Spleen (tissue), 7 donors: ENCODE data around the gene PDCD1.

Experiments used
- CTCF ChIP-seq, 11 experiments: fragments of 200-600 bp in 7 of 11; fragments of 450-650 bp in 4 of 11; sonication (generic) in 4 of 11; IDR thresholded peaks in 8 of 11; conservative IDR thresholded peaks in 3 of 11; 1 replicate in 7 of 11; 2 replicates in 4 of 11; pipeline versions ENCODE4 v1.4.0 to v1.8.0; 2016 to 2021; ENCODE audit warnings: antibody characterized with exemption in 11 of 11, inconsistent platforms in 4 of 11, mild to moderate bottlenecking in 1 of 11
- POLR2A ChIP-seq, 3 donors: fragments of 450-650 bp; IDR thresholded peaks; one replicate each; pipeline ENCODE4 v1.5.1; 2017; ENCODE audit warnings: antibody characterized with exemption in 3 of 3, mild to moderate bottlenecking in 1 of 3
- donor health status: DM: no; HTN: no; CAD: no; lungs with moderate emphysema.
- donor health status: DM: no; HTN: no; CAD: no.
- donor health status: DM: no; HTN: no; CAD: no.

- TF ChIP-seq POLR2A (IDR thresholded peaks at IDR 0.05) (no peak), CTCF (IDR thresholded peaks at IDR 0.05 in 8 of 11, conservative IDR thresholded peaks at IDR 0.05 in 3 of 11) (no peak)
Observed at GRCh38 chr2:241811201-241811951, 47.3 kb downstream of the PDCD1 start.
